ENCODE results near the gene ATG16L1. TPM values are rescaled to one million over a fixed set of nuclear protein-coding genes. Genes with fewer than 3 reads are reported as not detected.

The ATG16L1 gene
- total RNA-seq, 2 experiments from 2014 or later = 31.8 to 44.9 TPM

DNA sequence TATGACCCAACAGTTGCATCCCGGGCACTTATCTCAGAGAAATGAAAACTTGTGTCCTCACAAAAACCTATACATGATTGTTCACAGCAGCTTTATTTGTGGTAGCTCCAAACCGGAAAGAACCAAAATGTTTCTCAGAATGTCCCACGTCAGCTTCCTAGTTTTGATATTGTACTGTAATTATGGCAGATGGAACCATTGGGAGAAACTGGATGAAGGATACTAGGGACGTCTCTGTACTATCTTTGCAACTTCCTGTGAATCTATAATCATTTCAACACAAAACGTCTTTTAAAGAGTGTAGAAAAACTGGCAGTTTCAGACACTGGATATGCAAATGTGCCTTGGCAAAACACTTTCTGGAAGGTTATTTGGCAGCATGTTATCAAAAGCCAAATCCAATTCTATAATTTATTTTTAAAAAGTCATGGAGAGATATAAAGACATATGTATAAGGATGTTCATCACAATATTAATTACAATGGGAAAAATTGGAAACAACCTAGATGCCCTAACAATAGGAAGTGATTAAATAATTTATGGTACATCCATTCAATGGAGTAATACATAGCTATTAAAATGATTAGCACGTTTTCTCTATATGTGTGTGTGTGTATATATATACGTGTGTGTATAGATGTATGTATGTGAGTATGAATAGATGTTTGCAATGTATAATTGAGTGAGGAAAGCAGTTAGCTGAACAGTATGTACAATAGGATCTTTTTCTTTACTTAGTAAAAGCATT is 65.9 kb downstream of the ATG16L1 start:
- CTCF ChIA-PET (ENCODE audit: unreplicated experiment) = interaction anchor here (0.5 kb wide), 1 partner anchor 20 kb away, joined by 3 read pairs; no protein-coding TSS in a partner anchor

DNA sequence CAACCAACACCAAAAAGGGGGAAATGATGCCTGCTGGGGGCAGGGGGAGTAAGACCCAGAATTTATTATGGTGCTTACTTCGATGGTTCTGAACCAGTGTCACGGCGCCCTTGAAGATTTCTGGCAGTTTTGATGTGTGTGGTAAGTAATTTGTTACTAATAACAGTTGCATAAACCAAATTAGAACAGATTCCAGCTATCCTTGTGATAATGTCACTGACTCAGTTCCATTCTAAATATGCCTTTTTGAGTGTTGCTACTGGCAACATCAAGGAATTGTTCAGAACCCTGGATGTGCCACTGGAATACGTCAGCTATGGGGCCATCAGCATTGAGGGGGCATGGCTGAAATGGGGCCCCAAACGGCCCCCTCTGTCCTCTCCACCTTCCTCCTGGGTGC is 67.8 kb downstream of the ATG16L1 start:
- Histone ChIP-seq H3K36me3 (ENCODE audit: insufficient read depth, low read length) (no peaks in the 10 kb centered on the region), H3K9me2 (ENCODE audit: insufficient read depth, low read length) (no peaks in the 10 kb centered on the region), H4K20me1 (ENCODE audit: insufficient read depth, low read length) (no peaks in the 10 kb centered on the region), H3K4me1 (ENCODE audit: insufficient read depth, low read length, poor library complexity, severe bottlenecking) (no peaks in the 10 kb centered on the region), H3K79me2 (ENCODE audit: insufficient read depth, low read depth, low read length) (no peaks in the 10 kb centered on the region), H2AFZ (ENCODE audit: low read length) (no peak overlapping the region), H3K4me2 (ENCODE audit: low read length) (no peak overlapping the region), H3K9me3 (ENCODE audit: low read length) (no peaks in the 10 kb centered on the region), H3K27ac (ENCODE audit: low read depth, low read length, poor library complexity, severe bottlenecking) (no peak overlapping the region), H3K4me3 (ENCODE audit: low read depth, low read length, poor library complexity, severe bottlenecking) (no peak overlapping the region)
- no TSS peak for BruUV-seq (replicated peaks)
- intact Hi-C loops (cut with micrococcal nuclease; ENCODE audit: unreplicated experiment) = no loop called here
- ChIA-PET POLR2A (interaction anchor here (1.1 kb wide), 1 partner anchor 12 kb away, joined by 3 read pairs; no protein-coding TSS in a partner anchor), CTCF (ENCODE audit: unreplicated experiment) (no interaction called here)
- no peak for TF ChIP-seq EZH2phosphoT487 (IDR thresholded peaks at IDR 0.05; ENCODE audit: borderline replicate concordance, low read depth, low read length)
- TF ChIP-seq, protein P1, sequence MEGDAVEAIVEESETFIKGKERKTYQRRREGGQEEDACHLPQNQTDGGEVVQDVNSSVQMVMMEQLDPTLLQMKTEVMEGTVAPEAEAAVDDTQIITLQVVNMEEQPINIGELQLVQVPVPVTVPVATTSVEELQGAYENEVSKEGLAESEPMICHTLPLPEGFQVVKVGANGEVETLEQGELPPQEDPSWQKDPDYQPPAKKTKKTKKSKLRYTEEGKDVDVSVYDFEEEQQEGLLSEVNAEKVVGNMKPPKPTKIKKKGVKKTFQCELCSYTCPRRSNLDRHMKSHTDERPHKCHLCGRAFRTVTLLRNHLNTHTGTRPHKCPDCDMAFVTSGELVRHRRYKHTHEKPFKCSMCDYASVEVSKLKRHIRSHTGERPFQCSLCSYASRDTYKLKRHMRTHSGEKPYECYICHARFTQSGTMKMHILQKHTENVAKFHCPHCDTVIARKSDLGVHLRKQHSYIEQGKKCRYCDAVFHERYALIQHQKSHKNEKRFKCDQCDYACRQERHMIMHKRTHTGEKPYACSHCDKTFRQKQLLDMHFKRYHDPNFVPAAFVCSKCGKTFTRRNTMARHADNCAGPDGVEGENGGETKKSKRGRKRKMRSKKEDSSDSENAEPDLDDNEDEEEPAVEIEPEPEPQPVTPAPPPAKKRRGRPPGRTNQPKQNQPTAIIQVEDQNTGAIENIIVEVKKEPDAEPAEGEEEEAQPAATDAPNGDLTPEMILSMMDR (conservative IDR thresholded peaks at IDR 0.05; ENCODE audit: low read length) = no peak
- DNase-seq (ENCODE audit: low spot score) = no peak

More for the DNA sequence above, 65.9 kb downstream of the ATG16L1 start:
- intact Hi-C loops (cut with micrococcal nuclease; ENCODE audit: unreplicated experiment) = no loop called here
- Histone ChIP-seq H3K4me1 (ENCODE audit: insufficient read depth, low read length, poor library complexity, severe bottlenecking) (no peaks in the 10 kb centered on the region), H2AFZ (ENCODE audit: low read length) (no peak overlapping the region), H3K9me3 (ENCODE audit: low read length) (no peaks in the 10 kb centered on the region), H4K20me1 (ENCODE audit: insufficient read depth, low read length) (no peaks in the 10 kb centered on the region), H3K4me3 (ENCODE audit: low read depth, low read length, poor library complexity, severe bottlenecking) (no peak overlapping the region), H3K79me2 (ENCODE audit: insufficient read depth, low read depth, low read length) (no peaks in the 10 kb centered on the region), H3K36me3 (ENCODE audit: insufficient read depth, low read length) (no peaks in the 10 kb centered on the region), H3K9me2 (ENCODE audit: insufficient read depth, low read length) (no peaks in the 10 kb centered on the region), H3K27ac (ENCODE audit: low read depth, low read length, poor library complexity, severe bottlenecking) (no peak overlapping the region), H3K4me2 (ENCODE audit: low read length) (no peak overlapping the region)
- POLR2A ChIA-PET = interaction anchor here (0.7 kb wide), 1 partner anchor 9 kb away, joined by 3 read pairs; no protein-coding TSS in a partner anchor
- no peak for TF ChIP-seq EZH2phosphoT487 (IDR thresholded peaks at IDR 0.05; ENCODE audit: borderline replicate concordance, low read depth, low read length)
- TF ChIP-seq, protein P1 (conservative IDR thresholded peaks at IDR 0.05; ENCODE audit: low read length) = no peak
- no peak for DNase-seq (ENCODE audit: low spot score)
- no TSS peak for BruUV-seq (replicated peaks)

DNA sequence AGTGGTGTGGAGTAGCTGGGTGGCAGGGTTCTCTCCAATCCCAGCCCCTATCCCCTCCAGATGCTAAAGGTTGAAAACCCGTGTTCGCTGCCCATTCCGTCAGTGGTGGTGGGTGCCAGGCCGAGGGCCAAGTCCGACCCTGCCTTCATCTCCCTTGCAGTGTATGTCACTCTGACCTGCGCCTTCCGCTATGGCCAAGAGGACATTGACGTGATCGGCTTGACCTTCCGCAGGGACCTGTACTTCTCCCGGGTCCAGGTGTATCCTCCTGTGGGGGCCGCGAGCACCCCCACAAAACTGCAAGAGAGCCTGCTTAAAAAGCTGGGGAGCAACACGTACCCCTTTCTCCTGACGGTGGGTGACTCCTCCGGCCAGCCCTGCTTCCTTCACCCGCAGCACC is 69.0 kb downstream of the ATG16L1 start:
- intact Hi-C loops (cut with micrococcal nuclease; ENCODE audit: unreplicated experiment) = no loop called here
- H3K4me1 ChIP-seq (ENCODE audit: insufficient read depth, low read length, poor library complexity, severe bottlenecking) = no peaks in the 10 kb centered on the region
- BruUV-seq (replicated peaks) = no TSS peak
- CTCF ChIA-PET (ENCODE audit: unreplicated experiment) = no interaction called here
- TF ChIP-seq, protein P1 (conservative IDR thresholded peaks at IDR 0.05; ENCODE audit: low read length) = no peak
- TF ChIP-seq EZH2phosphoT487 (IDR thresholded peaks at IDR 0.05; ENCODE audit: borderline replicate concordance, low read depth, low read length) = no peak
- no peaks in the 10 kb centered on the region for H4K20me1 ChIP-seq (ENCODE audit: insufficient read depth, low read length)
- no peak overlapping the region for H3K27ac ChIP-seq (ENCODE audit: low read depth, low read length, poor library complexity, severe bottlenecking)
- H3K4me2 ChIP-seq (ENCODE audit: low read length) = no peak overlapping the region
- H3K9me3 ChIP-seq (ENCODE audit: low read length) = no peaks in the 10 kb centered on the region
- H3K9me2 ChIP-seq (ENCODE audit: insufficient read depth, low read length) = no peaks in the 10 kb centered on the region
- H3K79me2 ChIP-seq (ENCODE audit: insufficient read depth, low read depth, low read length) = no peaks in the 10 kb centered on the region
- POLR2A ChIA-PET = interaction anchor here (1.4 kb wide), 1 partner anchor 11 kb away, joined by 7 read pairs; no protein-coding TSS in a partner anchor
- no peak overlapping the region for H2AFZ ChIP-seq (ENCODE audit: low read length)
- DNase-seq (ENCODE audit: low spot score) = no peak
- H3K4me3 ChIP-seq (ENCODE audit: low read depth, low read length, poor library complexity, severe bottlenecking) = no peak overlapping the region
- no peaks in the 10 kb centered on the region for H3K36me3 ChIP-seq (ENCODE audit: insufficient read depth, low read length)
